ENCODE data around the gene GNAZ.

GRCh38 chr22:23168391-23169042 is 98.2 kb downstream of the GNAZ start:
- TF ChIP-seq POLR2A (IDR thresholded peaks at IDR 0.05), result no peak
- no peak for TF ChIP-seq CTCF (IDR thresholded peaks at IDR 0.05)
- no peak for TF ChIP-seq EP300 (IDR thresholded peaks at IDR 0.05)
- no peak for TF ChIP-seq POLR2AphosphoS5 (IDR thresholded peaks at IDR 0.05)
